HG02759 (cell line): ENCODE measurements around the gene RNF39.

ENCODE experiments used
- ATAC-seq: cut with Tn5 transposase; IDR thresholded peaks from one replicate; pipeline ENCODE4 v1.9.1; 2021; ENCODE audit warnings: mild to moderate bottlenecking, moderate library complexity; ENCODE audit not compliant: unreplicated experiment

RNF39 gene

GRCh38 chr6:30020626-30021025, 54.9 kb downstream of the RNF39 start:
- no peak for ATAC-seq
